ENCODE data around the gene PUM1. TPM values are rescaled to one million over a fixed set of nuclear protein-coding genes. Genes with fewer than 3 reads are reported as not detected.
A peak's percentile ranks its signal among the peaks of the same experiment; 100 is the strongest.

PUM1 gene
- total RNA-seq, 2 experiments from 2014 or later: 91.0 to 94.9 TPM

DNA sequence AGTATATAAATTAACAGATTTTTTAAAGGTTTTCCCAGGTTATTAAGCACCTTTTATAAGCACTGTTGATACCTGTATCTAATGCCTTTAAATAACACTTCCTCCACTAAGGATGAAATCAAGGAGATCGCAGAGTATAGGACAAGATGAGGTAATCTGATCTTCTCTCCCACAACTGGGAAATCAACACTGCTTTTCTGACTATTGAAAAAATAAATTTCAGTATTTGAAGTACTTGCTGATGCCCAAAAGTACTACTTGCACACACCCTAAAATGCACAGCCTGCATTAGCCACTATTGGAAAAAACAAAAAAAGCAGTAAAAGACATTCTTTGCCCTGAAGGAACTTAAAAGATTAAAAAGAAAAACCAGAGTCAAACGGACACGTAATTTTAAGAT is 48.6 kb downstream of the PUM1 start:
- Mint-ChIP-seq H3K4me3 (no peak overlapping the region), H3K9me3 (ENCODE audit: insufficient read depth) (no peaks in the 10 kb centered on the region), H3K27ac (no peak overlapping the region), H3K36me3 (ENCODE audit: low read depth) (peaks cover 22% of the 10 kb centered on the region), H3K4me1 (ENCODE audit: low read depth) (peaks cover 32% of the 10 kb centered on the region), H3K27me3 (ENCODE audit: low read depth) (no peaks in the 10 kb centered on the region)
- no peak for DNase-seq
- ATAC-seq: no peak
- ChIA-PET POLR2A (no interaction called here), CTCF (no interaction called here)

DNA sequence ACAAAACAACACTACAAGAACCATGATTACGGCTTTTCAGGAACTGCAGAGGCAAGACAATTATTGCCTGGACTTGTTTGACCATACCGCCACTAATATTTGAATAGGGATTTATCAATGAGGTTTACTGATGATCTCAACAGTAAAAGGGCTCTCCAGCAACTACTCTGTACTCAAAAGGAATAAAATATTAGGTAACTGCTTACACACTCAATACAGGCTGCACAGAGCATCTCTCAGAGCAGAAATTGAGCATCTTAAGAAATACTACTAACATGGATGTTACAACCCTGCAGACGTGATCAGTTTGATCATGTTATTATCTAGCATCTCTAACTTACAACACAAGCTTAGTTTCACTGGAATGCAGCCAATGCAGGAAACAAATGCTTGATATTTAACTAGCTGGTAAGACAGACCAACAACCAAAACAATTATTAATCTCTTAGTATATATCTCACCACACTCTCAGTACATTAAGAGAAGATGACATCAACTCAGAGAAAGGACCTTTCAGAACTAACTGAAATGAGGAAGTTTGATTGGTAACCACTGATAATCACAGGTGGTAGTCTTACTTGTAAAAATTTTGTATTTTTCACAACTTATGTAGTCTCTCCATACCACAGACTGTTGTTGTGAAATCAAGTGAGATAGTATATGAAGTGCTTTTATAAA is 52.2 kb downstream of the PUM1 start:
- no peak for DNase-seq
- Mint-ChIP-seq H3K4me3 (no peak overlapping the region), H3K4me1 (ENCODE audit: low read depth) (peaks cover 39% of the 10 kb centered on the region), H3K27ac (no peak overlapping the region), H3K9me3 (ENCODE audit: insufficient read depth) (no peaks in the 10 kb centered on the region), H3K27me3 (ENCODE audit: low read depth) (no peaks in the 10 kb centered on the region), H3K36me3 (ENCODE audit: low read depth) (peaks cover 19% of the 10 kb centered on the region)
- ChIA-PET POLR2A (interaction anchor here (0.6 kb wide), 1 partner anchor 19 kb away, joined by 4 read pairs; no protein-coding TSS in a partner anchor), CTCF (interaction anchor here (1.4 kb wide), 1 partner anchor 212 kb away, joined by 4 read pairs; no protein-coding TSS in a partner anchor)
- ATAC-seq: no peak

DNA sequence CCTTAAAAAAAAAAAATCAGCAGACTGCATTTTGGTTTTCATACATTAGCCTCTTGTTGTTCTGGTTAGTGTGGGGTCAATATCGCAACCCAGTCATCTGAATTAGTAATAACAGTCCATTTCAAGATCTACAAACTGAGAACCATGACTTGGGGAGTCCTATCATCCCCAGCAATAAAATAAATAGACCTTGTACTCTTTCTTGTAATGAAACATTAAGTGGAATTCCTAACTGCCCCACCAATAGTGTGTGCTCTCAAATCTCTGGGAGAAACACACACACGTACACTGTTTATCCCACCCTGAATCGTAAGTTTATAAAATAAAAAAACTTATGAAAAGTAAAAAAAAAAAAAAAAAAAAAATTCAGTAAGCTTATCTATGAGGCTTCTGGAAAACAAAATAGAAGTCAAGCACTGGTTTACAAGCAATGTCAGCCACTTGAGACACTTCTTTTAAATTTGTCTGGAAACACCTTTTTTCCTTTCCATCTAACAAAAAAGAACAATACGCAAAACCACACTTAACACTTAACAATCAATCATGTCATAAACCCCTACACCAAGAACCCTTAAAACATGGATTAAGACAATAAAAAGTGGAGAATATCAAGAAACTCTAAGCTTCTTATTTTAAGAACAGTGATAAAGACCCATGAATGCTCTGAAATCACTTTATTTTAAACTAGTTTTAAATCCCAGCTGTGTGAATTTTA is 53.1 kb downstream of the PUM1 start:
- no peak overlapping the region for H3K27ac Mint-ChIP-seq

DNA sequence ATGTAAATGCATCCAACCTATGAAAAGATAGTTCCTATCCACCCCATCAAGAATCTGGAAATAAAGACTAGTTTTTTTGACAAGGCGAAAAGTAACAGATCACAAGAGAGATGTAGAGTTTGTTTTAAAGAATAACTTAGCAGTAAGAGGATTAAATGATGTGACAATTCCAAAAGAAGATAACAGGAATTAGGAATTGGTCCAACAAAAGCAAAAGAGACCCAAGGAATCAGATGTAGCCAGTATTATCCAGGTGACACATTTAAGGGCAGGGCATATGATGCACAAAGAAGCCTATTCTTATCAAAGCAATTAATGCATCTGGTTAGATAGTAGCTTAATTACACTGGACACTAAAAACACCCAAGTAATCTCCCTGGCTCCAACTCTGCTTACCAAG is 53.8 kb downstream of the PUM1 start:
- ChIA-PET CTCF (interaction anchor here (1.4 to 1.5 kb wide), 2 partner anchors 11 to 17 kb away, joined by 5 to 6 read pairs; no protein-coding TSS in a partner anchor), POLR2A (interaction anchor here (1.4 kb wide), 1 partner anchor 53 kb away, joined by 5 read pairs; the partner anchor contains the start of gene PUM1)

More for the DNA sequence above, 53.1 kb downstream of the PUM1 start:
- Mint-ChIP-seq H3K27me3 (ENCODE audit: low read depth) (no peaks in the 10 kb centered on the region), H3K36me3 (ENCODE audit: low read depth) (peaks cover 28% of the 10 kb centered on the region), H3K4me3 (no peak overlapping the region), H3K9me3 (ENCODE audit: insufficient read depth) (no peaks in the 10 kb centered on the region), H3K4me1 (ENCODE audit: low read depth) (peaks cover 49% of the 10 kb centered on the region)
- CTCF ChIA-PET: interaction anchor here (1.4 kb wide), 1 partner anchor 12 kb away, joined by 6 read pairs; no protein-coding TSS in a partner anchor
- ATAC-seq: no peak
- DNase-seq: no peak
- POLR2A ChIA-PET: interaction anchor here (1.4 kb wide), 1 partner anchor 53 kb away, joined by 5 read pairs; the partner anchor contains the start of gene PUM1

DNA sequence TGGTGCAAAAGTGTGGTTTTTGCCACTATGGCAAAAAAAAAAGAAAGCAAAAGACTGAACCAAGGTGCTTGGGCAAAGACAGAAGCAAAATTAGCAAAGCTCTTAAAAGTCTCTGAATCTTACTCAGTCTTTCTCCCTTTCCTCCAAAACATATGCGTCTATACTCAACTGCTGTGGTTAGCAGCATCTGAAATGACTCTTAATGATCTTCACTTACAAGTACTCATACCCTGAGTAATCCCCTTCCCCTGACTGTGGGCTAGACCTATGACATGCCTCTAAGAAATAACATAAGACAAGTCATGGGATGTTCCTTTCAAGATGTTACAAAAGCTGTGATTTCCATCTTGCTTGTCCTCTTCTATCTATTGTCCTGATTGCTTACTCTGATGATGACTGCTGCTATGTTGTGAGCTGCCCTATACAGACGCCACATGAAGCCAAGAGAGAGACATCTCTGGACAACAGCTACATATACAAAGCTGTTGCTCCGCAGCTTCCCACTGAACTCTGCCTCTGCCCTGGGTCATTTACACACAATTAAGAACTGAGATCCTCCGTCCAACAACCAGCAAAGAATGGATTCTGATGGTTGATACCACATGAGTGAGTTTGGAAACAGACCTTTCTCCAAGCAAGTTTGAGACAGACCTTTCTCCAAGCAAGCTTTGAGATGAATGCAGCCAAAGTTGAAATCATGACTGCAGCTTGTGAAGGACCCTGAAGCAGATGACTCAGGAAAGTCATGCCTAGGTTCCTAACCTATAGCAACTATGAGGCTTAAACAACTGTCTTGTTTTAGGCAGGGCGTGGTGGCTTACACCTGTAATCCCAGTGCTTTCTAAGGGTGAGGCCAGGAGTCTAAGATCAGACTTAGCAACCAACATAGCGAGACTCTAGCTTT is 55.2 kb downstream of the PUM1 start:
- Mint-ChIP-seq H3K36me3 (ENCODE audit: low read depth) (peaks cover 35% of the 10 kb centered on the region), H3K4me1 (ENCODE audit: low read depth) (peaks cover 51% of the 10 kb centered on the region), H3K9me3 (ENCODE audit: insufficient read depth) (no peaks in the 10 kb centered on the region), H3K4me3 (no peak overlapping the region), H3K27me3 (ENCODE audit: low read depth) (no peaks in the 10 kb centered on the region), H3K27ac (peak overlapping the region; percentile 4)
- DNase-seq (peak; percentile 25), ATAC-seq (peak; percentile 73)
- POLR2A ChIA-PET: interaction anchor here (0.6 to 0.9 kb wide), 2 partner anchors 207 to 1098 kb away, joined by 3 read pairs; partner anchors contain the start of gene KPNA6
- CTCF ChIA-PET: interaction anchor here (0.7 to 1.5 kb wide), 7 partner anchors 10 to 209 kb away, joined by 3 to 6 read pairs (median 4); no protein-coding TSS in a partner anchor

More for the DNA sequence above, 53.8 kb downstream of the PUM1 start:
- Mint-ChIP-seq H3K27ac (no peak overlapping the region), H3K9me3 (ENCODE audit: insufficient read depth) (no peaks in the 10 kb centered on the region), H3K4me3 (no peak overlapping the region), H3K4me1 (ENCODE audit: low read depth) (peaks cover 51% of the 10 kb centered on the region), H3K27me3 (ENCODE audit: low read depth) (no peaks in the 10 kb centered on the region), H3K36me3 (ENCODE audit: low read depth) (peaks cover 27% of the 10 kb centered on the region)
- ATAC-seq (no peak), DNase-seq (no peak)

DNA sequence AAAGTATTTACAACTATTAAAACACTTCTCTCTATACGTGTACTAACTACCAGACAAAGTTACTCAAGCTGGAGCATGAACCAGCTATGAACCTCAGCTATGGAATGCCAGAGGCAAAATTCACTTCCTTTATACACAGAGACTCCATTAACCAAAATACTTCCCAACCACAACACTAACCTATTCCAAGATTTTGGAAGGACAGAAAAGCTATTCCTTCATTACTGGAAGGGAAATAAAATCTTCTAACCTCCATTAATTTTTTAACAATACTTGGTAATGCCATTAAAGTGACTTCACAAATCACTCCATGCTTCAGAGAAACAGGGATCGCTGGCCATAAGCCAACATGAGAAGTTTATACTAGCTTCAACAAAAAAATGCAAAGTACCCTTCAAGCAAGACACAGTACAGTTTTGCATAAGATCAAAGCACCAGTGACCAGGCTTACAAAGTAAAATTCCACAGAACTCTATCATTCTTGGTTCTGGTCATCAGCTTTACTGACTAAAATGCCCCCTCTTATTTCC is 58.0 kb downstream of the PUM1 start:
- peaks cover 49% of the 10 kb centered on the region for H3K36me3 Mint-ChIP-seq (ENCODE audit: low read depth)
- ATAC-seq (no peak), DNase-seq (no peak)
- peak overlapping the region; percentile 32 for H3K27ac Mint-ChIP-seq
- ChIA-PET POLR2A (no interaction called here), CTCF (interaction anchor here (1.5 kb wide), 1 partner anchor 16 kb away, joined by 4 read pairs; no protein-coding TSS in a partner anchor)
- peaks cover 41% of the 10 kb centered on the region for H3K4me1 Mint-ChIP-seq (ENCODE audit: low read depth)
- no peaks in the 10 kb centered on the region for H3K27me3 Mint-ChIP-seq (ENCODE audit: low read depth)
- H3K4me3 Mint-ChIP-seq: no peak overlapping the region
- no peaks in the 10 kb centered on the region for H3K9me3 Mint-ChIP-seq (ENCODE audit: insufficient read depth)

DNA sequence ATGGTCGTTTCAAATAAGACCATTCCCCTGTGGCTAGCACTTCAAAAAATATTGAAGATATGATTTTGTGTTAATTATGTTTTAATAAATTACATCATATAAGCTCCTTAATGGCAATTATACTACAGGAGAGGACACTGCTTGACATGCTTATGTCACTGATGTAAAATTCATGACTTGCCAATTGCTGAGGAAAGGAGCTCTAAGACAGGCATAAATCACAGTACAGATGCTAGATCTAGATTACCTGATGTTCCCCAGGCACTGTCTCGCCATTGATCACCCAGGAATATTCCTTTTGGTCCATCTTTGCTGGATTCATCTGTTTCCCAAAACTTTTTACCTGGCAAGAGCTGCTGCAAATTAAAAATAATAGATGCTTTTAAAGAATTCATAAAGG is 58.8 kb downstream of the PUM1 start:
- no peaks in the 10 kb centered on the region for H3K9me3 Mint-ChIP-seq (ENCODE audit: insufficient read depth)
- CTCF ChIA-PET: interaction anchor here (1.5 kb wide), 1 partner anchor 15 kb away, joined by 4 read pairs; no protein-coding TSS in a partner anchor
- no peaks in the 10 kb centered on the region for H3K27me3 Mint-ChIP-seq (ENCODE audit: low read depth)
- ATAC-seq: no peak
- H3K4me3 Mint-ChIP-seq: no peak overlapping the region
- H3K36me3 Mint-ChIP-seq (ENCODE audit: low read depth): peaks cover 50% of the 10 kb centered on the region
- peaks cover 35% of the 10 kb centered on the region for H3K4me1 Mint-ChIP-seq (ENCODE audit: low read depth)
- H3K27ac Mint-ChIP-seq: no peak overlapping the region
- no peak for DNase-seq
- POLR2A ChIA-PET: no interaction called here

DNA sequence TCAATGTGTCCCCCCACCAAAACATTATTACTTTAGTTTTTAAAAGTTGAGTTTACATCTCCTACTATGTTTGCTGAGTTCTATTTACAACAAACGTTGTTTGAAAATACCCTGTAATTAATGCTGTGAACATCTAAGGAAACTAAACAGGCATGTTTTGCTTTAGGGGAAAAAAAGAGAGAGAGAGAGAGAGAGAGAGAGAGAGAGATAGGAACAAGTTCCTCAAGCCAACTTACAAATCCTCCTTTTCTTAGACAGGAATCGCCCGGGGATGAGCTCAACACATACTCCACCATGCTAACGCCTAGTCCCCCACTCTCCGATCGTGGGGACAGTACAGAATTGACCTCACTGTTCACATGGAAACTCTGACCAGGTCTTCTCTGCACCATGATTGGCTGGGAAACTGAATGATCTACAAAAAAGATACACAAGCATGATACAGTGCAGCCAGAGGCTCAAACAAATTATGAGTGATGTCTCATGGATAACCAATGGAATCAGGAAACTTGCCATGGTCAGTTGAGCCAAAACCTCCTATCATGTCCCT is 59.8 kb downstream of the PUM1 start:
- no peak for ATAC-seq
- Mint-ChIP-seq H3K36me3 (ENCODE audit: low read depth) (peaks cover 55% of the 10 kb centered on the region), H3K4me1 (ENCODE audit: low read depth) (peaks cover 29% of the 10 kb centered on the region), H3K27ac (no peak overlapping the region), H3K9me3 (ENCODE audit: insufficient read depth) (no peaks in the 10 kb centered on the region), H3K27me3 (ENCODE audit: low read depth) (no peaks in the 10 kb centered on the region), H3K4me3 (no peak overlapping the region)
- no peak for DNase-seq
- CTCF ChIA-PET: no interaction called here
- POLR2A ChIA-PET: no interaction called here

DNA sequence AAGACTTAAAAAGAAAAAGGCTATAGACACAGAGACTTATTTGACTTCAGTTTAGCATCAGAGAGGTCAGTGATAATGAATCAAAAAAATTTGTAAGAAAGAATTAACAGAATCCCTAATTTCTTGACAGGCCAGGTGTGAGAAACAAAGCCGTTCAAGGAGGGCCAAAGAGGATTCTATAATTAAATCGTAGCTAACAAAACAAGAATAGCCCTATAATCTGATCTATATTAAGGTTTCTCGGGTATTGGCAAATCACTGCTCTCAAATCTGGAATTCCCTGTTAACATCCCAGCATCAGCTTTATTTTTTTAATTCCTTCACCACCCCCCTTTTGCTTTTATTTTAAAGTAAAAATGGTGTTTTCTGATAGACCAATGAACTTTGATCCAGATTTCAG is 60.3 kb downstream of the PUM1 start:
- DNase-seq: no peak
- Mint-ChIP-seq H3K27ac (no peak overlapping the region), H3K27me3 (ENCODE audit: low read depth) (no peaks in the 10 kb centered on the region), H3K9me3 (ENCODE audit: insufficient read depth) (no peaks in the 10 kb centered on the region), H3K36me3 (ENCODE audit: low read depth) (peaks cover 59% of the 10 kb centered on the region), H3K4me1 (ENCODE audit: low read depth) (peaks cover 24% of the 10 kb centered on the region), H3K4me3 (no peak overlapping the region)
- no peak for ATAC-seq
- ChIA-PET POLR2A (no interaction called here), CTCF (no interaction called here)

DNA sequence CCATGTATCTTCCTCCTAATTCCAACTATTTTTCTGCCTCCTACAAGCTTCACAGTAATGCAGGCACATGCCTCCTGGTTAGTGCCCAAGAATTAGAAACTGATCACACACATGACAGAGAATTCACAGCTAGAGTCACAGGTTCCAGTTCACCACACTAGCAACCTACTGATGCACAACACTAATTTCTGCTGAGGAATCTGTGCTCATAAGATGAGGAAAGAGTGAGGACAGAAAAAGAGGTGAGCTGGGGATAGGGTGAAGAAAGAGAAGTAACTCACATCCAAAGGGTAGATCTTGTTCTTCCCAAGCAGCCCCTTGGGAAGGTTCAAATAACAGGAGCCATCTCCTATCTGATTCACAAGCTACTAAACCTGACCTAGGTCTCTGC is 61.3 kb downstream of the PUM1 start:
- ChIA-PET POLR2A (interaction anchor here (0.8 kb wide), 1 partner anchor 1967 kb away, joined by 3 read pairs; no protein-coding TSS in a partner anchor), CTCF (no interaction called here)
- Mint-ChIP-seq H3K27ac (no peak overlapping the region), H3K4me3 (no peak overlapping the region), H3K9me3 (ENCODE audit: insufficient read depth) (no peaks in the 10 kb centered on the region), H3K4me1 (ENCODE audit: low read depth) (peaks cover 17% of the 10 kb centered on the region), H3K27me3 (ENCODE audit: low read depth) (no peaks in the 10 kb centered on the region), H3K36me3 (ENCODE audit: low read depth) (peaks cover 61% of the 10 kb centered on the region)
- ATAC-seq (no peak), DNase-seq (no peak)

Measured in activated CD8-positive, alpha-beta T cell treated with anti-CD3 and anti-CD28 coated beads, Interleukin-2, amount 10 ng/mL, durations not matched to agents 7 days and 5 days (primary cell).